Ishikawa (cell line): ENCODE measurements around the gene CREB3L2.

ENCODE experiments used
- CEBPB ChIP-seq: IDR thresholded peaks from 2 replicates; pipeline ENCODE4 v1.6.1; 2012
- CREB1 ChIP-seq: IDR thresholded peaks from 2 replicates; pipeline ENCODE4 v1.6.1; 2012; ENCODE audit warnings: low read depth
- EGR1 ChIP-seq: IDR thresholded peaks from 2 replicates; pipeline ENCODE4 v1.6.1; 2012
- EP300 ChIP-seq: IDR thresholded peaks from 2 replicates; pipeline ENCODE4 v1.6.1; 2012; ENCODE audit warnings: borderline replicate concordance
- FOXM1 ChIP-seq: IDR thresholded peaks from 2 replicates; pipeline ENCODE4 v1.6.1; 2012; ENCODE audit warnings: low read depth, borderline replicate concordance
- MAX ChIP-seq: IDR thresholded peaks from 2 replicates; pipeline ENCODE4 v1.6.1; 2012
- NFIC ChIP-seq: IDR thresholded peaks from 2 replicates; pipeline ENCODE4 v1.6.1; 2012
- RAD21 ChIP-seq: IDR thresholded peaks from 2 replicates; pipeline ENCODE4 v1.6.1; 2012; ENCODE audit warnings: low read depth
- REST ChIP-seq: IDR thresholded peaks from 2 replicates; pipeline ENCODE4 v1.6.1; 2012; ENCODE audit warnings: low read depth, mild to moderate bottlenecking
- TAF1 ChIP-seq: IDR thresholded peaks from 2 replicates; pipeline ENCODE4 v1.6.1; 2012; ENCODE audit warnings: low read depth, mild to moderate bottlenecking
- TCF12 ChIP-seq: IDR thresholded peaks from 2 replicates; pipeline ENCODE4 v1.6.1; 2012; ENCODE audit warnings: low read depth
- TEAD4 ChIP-seq: IDR thresholded peaks from 2 replicates; pipeline ENCODE4 v1.6.1; 2012
- YY1 ChIP-seq: IDR thresholded peaks from 2 replicates; pipeline ENCODE4 v1.6.1; 2012; ENCODE audit warnings: low read depth
- ZBTB7A ChIP-seq: IDR thresholded peaks from 2 replicates; pipeline ENCODE4 v1.6.1; 2012; ENCODE audit warnings: low read depth
- TF ChIP-seq, protein P1 (sequence below): IDR thresholded peaks from 2 replicates; pipeline ENCODE4 v1.6.1; 2012

The CREB3L2 gene

GRCh38 chr7:137942484-137943115, 59.3 kb downstream of the CREB3L2 start:
- no peak for TF ChIP-seq RAD21
- no peak for TF ChIP-seq CEBPB
- no peak for TF ChIP-seq EGR1
- no peak for TF ChIP-seq ZBTB7A
- TF ChIP-seq YY1 = no peak
- TF ChIP-seq TAF1 = no peak
- no peak for TF ChIP-seq TCF12
- TF ChIP-seq MAX = no peak

GRCh38 chr7:137940656-137941518, 61.0 kb downstream of the CREB3L2 start:
- TF ChIP-seq EGR1 (no peak), RAD21 (no peak), MAX (no peak), EP300 (no peak)
- TF ChIP-seq, protein P1, sequence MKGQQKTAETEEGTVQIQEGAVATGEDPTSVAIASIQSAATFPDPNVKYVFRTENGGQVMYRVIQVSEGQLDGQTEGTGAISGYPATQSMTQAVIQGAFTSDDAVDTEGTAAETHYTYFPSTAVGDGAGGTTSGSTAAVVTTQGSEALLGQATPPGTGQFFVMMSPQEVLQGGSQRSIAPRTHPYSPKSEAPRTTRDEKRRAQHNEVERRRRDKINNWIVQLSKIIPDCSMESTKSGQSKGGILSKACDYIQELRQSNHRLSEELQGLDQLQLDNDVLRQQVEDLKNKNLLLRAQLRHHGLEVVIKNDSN = no peak

GRCh38 chr7:137940218-137940617, 61.7 kb downstream of the CREB3L2 start:
- TF ChIP-seq CREB1 = no peak
- TF ChIP-seq NFIC = no peak
- no peak for TF ChIP-seq TCF12
- TF ChIP-seq TEAD4 = no peak
- TF ChIP-seq EGR1 = no peak
- TF ChIP-seq REST = no peak
- TF ChIP-seq ZBTB7A = no peak
- TF ChIP-seq YY1 = no peak
- no peak for TF ChIP-seq FOXM1

DNA sequence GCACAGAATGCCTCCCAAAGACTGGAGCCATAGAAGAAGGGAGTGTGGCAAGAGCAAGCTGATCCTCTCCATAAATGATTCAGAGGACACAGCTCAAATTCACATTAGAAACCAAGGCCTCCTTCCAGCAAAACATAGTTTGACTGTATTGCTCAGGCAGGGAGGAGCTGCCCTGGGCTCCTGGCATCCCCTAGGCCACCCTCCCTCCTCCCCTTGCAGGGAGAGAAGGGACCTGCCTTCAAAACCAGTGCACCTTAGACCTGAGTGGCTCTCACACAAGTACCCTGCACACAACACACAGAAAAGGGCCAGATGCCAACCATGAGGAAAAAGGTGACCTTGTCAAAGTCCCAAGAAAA, 64.7 kb downstream of the CREB3L2 start:
- TF ChIP-seq CEBPB = no peak
- TF ChIP-seq FOXM1 = no peak
- no peak for TF ChIP-seq CREB1
- no peak for TF ChIP-seq RAD21
- no peak for TF ChIP-seq TAF1
- TF ChIP-seq TEAD4 = no peak
- no peak for TF ChIP-seq ZBTB7A
- no peak for TF ChIP-seq EP300
- TF ChIP-seq REST = no peak
- no peak for TF ChIP-seq EGR1
- TF ChIP-seq, protein P1 = no peak
- TF ChIP-seq YY1 = no peak
- no peak for TF ChIP-seq TCF12
- no peak for TF ChIP-seq NFIC
- TF ChIP-seq MAX = no peak

- TF ChIP-seq CREB1 (no peak), YY1 (no peak), REST (no peak), MAX (no peak), RAD21 (no peak), EP300 (no peak), ZBTB7A (no peak), CEBPB (no peak), FOXM1 (no peak), TEAD4 (no peak), EGR1 (no peak), TAF1 (no peak), TCF12 (no peak)
- TF ChIP-seq, protein P1 = no peak
Observed at GRCh38 chr7:137936509-137937201, 65.2 kb downstream of the CREB3L2 start.
